Stimulated activated naive CD8-positive, alpha-beta T cell treated with anti-CD3 and anti-CD28 coated beads, Interleukin-15, amount 100 ng/mL, for 72 hours (primary cell): ENCODE results near the gene C11orf24.
A peak's percentile ranks its signal among the peaks of the same experiment; 100 is the strongest.

Experiments used
- ATAC-seq: fragments of 150-1000 bp; cut with Tn5 transposase; 2 replicates; pipeline ENCODE4 v1.10.0; 2021; ENCODE audit warnings: mild to moderate bottlenecking, moderate library complexity
- DNase-seq, 2 donors: peaks; one replicate each; pipeline ENCODE4 v3.0.0; 2021 to 2022
- H3K27ac Mint-ChIP-seq, 2 donors: one replicate each; pipeline ENCODE4 v1.8.0; 2022; ENCODE audit warnings: mild to moderate bottlenecking in 2 of 2, mixed read lengths in 2 of 2, moderate library complexity in 2 of 2
- H3K27me3 Mint-ChIP-seq: one replicate; pipeline ENCODE4 v1.8.0; 2022; ENCODE audit warnings: mixed read lengths
- H3K4me1 Mint-ChIP-seq: one replicate; pipeline ENCODE4 v1.8.0; 2022; ENCODE audit warnings: mild to moderate bottlenecking, mixed read lengths
- H3K4me3 Mint-ChIP-seq, 2 donors: one replicate each; pipeline ENCODE4 v1.8.0; 2022; ENCODE audit warnings: mild to moderate bottlenecking in 2 of 2, mixed read lengths in 2 of 2, moderate library complexity in 1 of 2
- H3K9me3 Mint-ChIP-seq, 2 donors: one replicate each; pipeline ENCODE4 v1.8.0; 2022; ENCODE audit warnings: mixed read lengths in 2 of 2

Gene C11orf24

GRCh38 chr11:68266936-68267880, 4.6 kb downstream of the C11orf24 start:
- no peak for DNase-seq
- ATAC-seq = no peak
- H3K27me3 Mint-ChIP-seq = no peaks in the 10 kb centered on the region
- H3K9me3 Mint-ChIP-seq = peaks cover 0 to 7% of the 10 kb centered on the region in 2 donors
- peaks cover 40% of the 10 kb centered on the region for H3K4me1 Mint-ChIP-seq
- H3K27ac Mint-ChIP-seq = no peak overlapping the region
- H3K4me3 Mint-ChIP-seq = no peak overlapping the region

GRCh38 chr11:68266121-68266891, 5.5 kb downstream of the C11orf24 start:
- ATAC-seq (no peak), DNase-seq (no peak)
- Mint-ChIP-seq H3K4me3 (no peak overlapping the region), H3K27me3 (no peaks in the 10 kb centered on the region), H3K9me3 (peaks cover 0 to 7% of the 10 kb centered on the region in 2 donors), H3K27ac (no peak overlapping the region), H3K4me1 (peaks cover 38% of the 10 kb centered on the region)

DNA sequence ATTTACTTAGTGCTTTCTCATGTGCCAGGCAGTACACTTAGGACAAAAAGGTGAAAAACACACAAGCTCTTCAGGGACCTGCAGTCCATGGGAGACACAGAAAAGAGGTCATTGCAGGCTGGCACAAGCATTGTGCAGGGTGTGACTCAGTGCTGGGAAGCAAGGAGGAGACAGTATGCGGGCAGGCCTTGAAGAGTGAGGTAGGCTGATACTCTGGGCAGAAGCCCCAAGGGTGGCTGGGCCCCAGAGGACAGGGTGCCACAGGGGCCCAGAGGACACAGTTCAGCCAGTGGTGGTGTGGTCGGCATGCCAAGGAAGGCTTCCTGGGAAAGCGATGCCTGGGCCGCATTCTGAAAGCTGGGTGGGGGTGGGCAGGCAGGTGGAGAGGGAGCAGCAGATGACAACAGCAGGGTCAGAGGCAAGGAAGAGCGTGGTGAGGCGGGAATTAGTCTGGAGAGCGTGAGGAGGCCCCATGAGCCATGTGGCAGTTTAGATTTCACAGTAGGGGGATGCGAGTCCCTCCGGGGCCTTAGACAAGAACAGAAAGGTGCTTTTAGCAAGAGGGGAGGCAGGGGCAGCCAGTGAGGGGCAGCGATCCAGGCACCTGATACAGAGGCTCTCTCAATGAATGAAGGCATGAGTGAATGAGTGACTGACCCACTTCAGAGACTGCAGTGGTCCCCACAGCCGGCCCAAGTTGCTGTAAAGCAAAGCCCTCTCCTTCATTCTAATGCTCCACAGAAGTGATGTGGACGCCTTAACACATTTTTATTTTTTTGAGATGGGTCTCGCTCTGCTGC, 6.8 kb downstream of the C11orf24 start:
- no peaks in the 10 kb centered on the region for H3K27me3 Mint-ChIP-seq
- H3K27ac Mint-ChIP-seq = peak overlapping the region in 1 of 2 donors; percentile 49
- H3K4me1 Mint-ChIP-seq = peaks cover 27% of the 10 kb centered on the region
- ATAC-seq (no peak), DNase-seq (no peak)
- peaks cover 0 to 7% of the 10 kb centered on the region in 2 donors for H3K9me3 Mint-ChIP-seq
- no peak overlapping the region for H3K4me3 Mint-ChIP-seq

- peaks cover 20% of the 10 kb centered on the region for H3K4me1 Mint-ChIP-seq
- no peak overlapping the region for H3K27ac Mint-ChIP-seq
- ATAC-seq (no peak), DNase-seq (no peak)
- peaks cover 0 to 7% of the 10 kb centered on the region in 2 donors for H3K9me3 Mint-ChIP-seq
- no peak overlapping the region for H3K4me3 Mint-ChIP-seq
- H3K27me3 Mint-ChIP-seq = no peaks in the 10 kb centered on the region
Observed at GRCh38 chr11:68264244-68264643, 7.5 kb downstream of the C11orf24 start.

DNA sequence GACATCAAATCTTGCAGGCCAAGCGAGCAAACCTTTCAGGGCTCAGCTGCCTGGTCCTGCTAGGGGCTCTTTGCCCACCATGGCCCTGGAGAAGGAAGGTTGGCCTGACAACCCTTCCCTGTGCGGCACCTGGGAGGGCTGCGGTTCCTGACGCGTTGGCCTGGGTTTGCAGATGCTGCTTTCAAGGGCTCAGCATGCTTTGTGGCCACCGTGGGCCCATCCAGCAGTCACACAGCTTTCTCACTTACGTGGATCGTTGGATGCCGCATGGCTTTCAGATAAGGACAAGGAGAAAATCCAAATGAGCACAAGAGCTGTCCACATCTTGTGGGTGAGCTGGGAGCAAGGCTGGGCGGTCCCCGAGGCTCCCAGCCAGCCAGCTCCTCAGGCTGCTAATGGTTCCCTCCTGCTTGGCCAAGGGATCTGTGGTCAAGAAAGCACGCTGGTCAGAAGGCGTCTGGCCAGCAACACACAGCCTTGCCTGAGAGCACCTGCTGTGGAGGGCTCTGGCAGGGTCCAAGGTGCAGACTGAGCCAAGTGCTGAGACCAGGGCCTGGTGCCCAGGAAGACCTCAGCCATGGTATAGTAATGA, 8.2 kb downstream of the C11orf24 start:
- no peak for ATAC-seq
- Mint-ChIP-seq H3K4me3 (no peak overlapping the region), H3K4me1 (peaks cover 13% of the 10 kb centered on the region), H3K27me3 (no peaks in the 10 kb centered on the region), H3K27ac (no peak overlapping the region), H3K9me3 (peaks cover 0 to 7% of the 10 kb centered on the region in 2 donors)
- DNase-seq = no peak

GRCh38 chr11:68262544-68262827, 9.3 kb downstream of the C11orf24 start:
- H3K27me3 Mint-ChIP-seq = no peaks in the 10 kb centered on the region
- H3K4me1 Mint-ChIP-seq = peaks cover 10% of the 10 kb centered on the region
- no peak overlapping the region for H3K27ac Mint-ChIP-seq
- no peak for ATAC-seq
- H3K9me3 Mint-ChIP-seq = peaks cover 0 to 7% of the 10 kb centered on the region in 2 donors
- DNase-seq = no peak
- H3K4me3 Mint-ChIP-seq = no peak overlapping the region

GRCh38 chr11:68261749-68262543, 9.8 kb downstream of the C11orf24 start:
- ATAC-seq (no peak), DNase-seq (no peak)
- H3K4me3 Mint-ChIP-seq = no peak overlapping the region
- no peaks in the 10 kb centered on the region for H3K27me3 Mint-ChIP-seq
- peaks cover 13% of the 10 kb centered on the region for H3K4me1 Mint-ChIP-seq
- no peak overlapping the region for H3K27ac Mint-ChIP-seq
- peaks cover 0 to 7% of the 10 kb centered on the region in 2 donors for H3K9me3 Mint-ChIP-seq

DNA sequence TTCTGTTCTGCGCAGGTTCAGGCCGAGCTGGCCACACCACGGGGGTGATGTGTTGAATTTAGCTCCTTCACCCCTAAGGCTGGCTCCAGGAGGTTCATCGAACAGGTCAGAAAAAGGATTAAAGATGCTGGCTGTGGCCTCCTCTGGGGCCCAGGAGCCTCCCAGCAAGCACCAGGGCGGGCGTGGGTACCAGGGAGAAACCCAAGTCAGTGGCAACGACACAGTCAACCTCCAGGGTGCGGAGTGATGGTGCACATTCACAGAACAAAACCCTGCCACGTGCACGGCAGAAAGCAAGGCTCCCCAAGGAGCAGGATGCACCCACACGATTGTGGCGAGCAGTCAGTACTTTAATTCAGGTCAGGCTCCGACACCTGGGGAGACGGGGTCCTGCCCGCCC, 10.8 kb downstream of the C11orf24 start:
- Mint-ChIP-seq H3K27me3 (peaks cover 7% of the 10 kb centered on the region), H3K27ac (no peak overlapping the region), H3K9me3 (peaks cover 0 to 7% of the 10 kb centered on the region in 2 donors), H3K4me3 (no peak overlapping the region), H3K4me1 (peaks cover 13% of the 10 kb centered on the region)
- DNase-seq = no peak
- ATAC-seq = no peak

DNA sequence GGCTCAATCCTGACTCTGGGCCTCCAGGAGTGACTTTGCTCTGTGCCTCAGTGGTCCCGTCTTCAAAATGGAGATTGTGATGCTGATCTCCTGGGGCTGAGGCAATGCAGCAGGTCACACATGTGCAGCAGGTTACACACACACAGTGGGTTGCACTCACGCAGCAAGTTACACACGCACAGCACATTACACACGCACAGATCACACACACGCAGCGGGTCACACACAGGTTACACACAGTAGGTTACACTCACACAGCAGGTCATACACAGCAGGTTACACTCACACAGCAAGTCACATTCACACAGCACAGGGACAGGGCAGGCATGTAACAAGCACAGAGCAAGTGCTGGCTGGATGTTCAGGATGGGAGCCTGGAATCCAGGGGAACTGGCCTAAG, 11.3 kb downstream of the C11orf24 start:
- Mint-ChIP-seq H3K27ac (no peak overlapping the region), H3K27me3 (peaks cover 7% of the 10 kb centered on the region), H3K4me1 (peaks cover 13% of the 10 kb centered on the region), H3K4me3 (no peak overlapping the region), H3K9me3 (peaks cover 0 to 7% of the 10 kb centered on the region in 2 donors)
- DNase-seq = no peak
- no peak for ATAC-seq

GRCh38 chr11:68259122-68259959, 12.4 kb downstream of the C11orf24 start:
- Mint-ChIP-seq H3K9me3 (peaks cover 0 to 1% of the 10 kb centered on the region in 2 donors), H3K4me3 (no peak overlapping the region), H3K27ac (peak overlapping the region in 1 of 2 donors; percentile 71), H3K27me3 (peaks cover 7% of the 10 kb centered on the region), H3K4me1 (peaks cover 7% of the 10 kb centered on the region)
- DNase-seq (no peak), ATAC-seq (no peak)

- Mint-ChIP-seq H3K27ac (no peak overlapping the region), H3K9me3 (no peaks in the 10 kb centered on the region), H3K4me3 (no peak overlapping the region), H3K4me1 (peaks cover 7% of the 10 kb centered on the region), H3K27me3 (peaks cover 7% of the 10 kb centered on the region)
- ATAC-seq = no peak
- DNase-seq = no peak
Observed at GRCh38 chr11:68258363-68258765, 13.4 kb downstream of the C11orf24 start.

DNA sequence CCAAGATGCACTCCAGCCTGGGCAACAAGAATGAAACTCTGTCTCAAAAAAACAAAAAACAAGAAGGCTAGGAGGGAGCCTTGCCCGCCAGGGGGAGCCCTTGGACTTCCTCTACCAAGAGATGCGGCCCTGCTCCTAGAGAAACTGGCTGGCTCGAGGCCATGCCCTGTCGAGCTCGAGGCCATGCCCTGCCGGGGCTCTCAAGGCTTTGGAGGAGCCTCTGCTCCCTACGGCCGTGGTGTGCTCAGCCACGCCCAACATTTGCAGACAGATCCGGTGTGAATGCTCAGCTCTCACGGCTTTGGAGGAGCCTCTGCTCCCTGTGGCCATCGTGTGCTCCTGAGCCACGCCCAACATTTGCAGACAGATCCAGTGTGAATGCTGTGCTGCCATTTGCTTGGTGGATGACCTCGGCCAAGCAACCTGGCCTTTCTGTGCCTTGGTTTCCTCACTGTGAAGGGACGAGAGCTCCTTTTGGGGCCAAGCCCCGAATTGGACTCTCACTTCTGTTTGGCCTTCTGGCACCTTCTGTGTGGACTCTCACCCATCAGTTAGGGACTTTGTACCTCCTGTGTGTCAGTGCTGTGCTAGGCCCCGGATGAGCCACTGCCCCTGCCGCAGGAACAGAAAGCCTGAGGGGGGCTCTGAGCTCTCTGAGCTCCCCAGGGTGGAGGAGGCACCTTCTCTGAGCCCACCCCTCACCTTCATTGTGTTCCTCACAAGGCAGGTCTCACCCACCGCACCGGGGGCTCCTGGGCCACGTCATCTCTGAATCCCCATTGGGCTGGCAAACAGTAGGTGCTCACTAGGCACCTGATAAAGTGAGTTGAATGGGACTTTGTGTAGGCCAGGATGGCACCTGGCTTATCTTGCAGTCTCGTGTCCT, 14.1 kb downstream of the C11orf24 start:
- DNase-seq = peak; percentile 88 to 90
- H3K9me3 Mint-ChIP-seq = no peaks in the 10 kb centered on the region
- H3K27me3 Mint-ChIP-seq = peaks cover 7% of the 10 kb centered on the region
- no peak overlapping the region for H3K4me3 Mint-ChIP-seq
- ATAC-seq = peak; percentile 94
- H3K4me1 Mint-ChIP-seq = peaks cover 7% of the 10 kb centered on the region
- peak overlapping the region in 1 of 2 donors; percentile 78 for H3K27ac Mint-ChIP-seq

- no peak overlapping the region for H3K4me3 Mint-ChIP-seq
- ATAC-seq = no peak
- DNase-seq = no peak
- peaks cover 10% of the 10 kb centered on the region for H3K4me1 Mint-ChIP-seq
- H3K27ac Mint-ChIP-seq = no peak overlapping the region
- H3K9me3 Mint-ChIP-seq = no peaks in the 10 kb centered on the region
- peaks cover 7% of the 10 kb centered on the region for H3K27me3 Mint-ChIP-seq
Observed at GRCh38 chr11:68256331-68256741, 15.4 kb downstream of the C11orf24 start.
